HCT116 (cell line): ENCODE data around the gene TYMS.

Experiments used
- EZH2 ChIP-seq: fragments of 200-600 bp; sonication (generic); IDR thresholded peaks from 2 replicates; pipeline ENCODE4 v1.6.1; 2017; ENCODE audit warnings: antibody characterized with exemption, mixed run types
- POLR2A ChIP-seq: IDR thresholded peaks from 2 replicates; pipeline ENCODE4 v1.7.0; 2011; ENCODE audit warnings: borderline replicate concordance; ENCODE audit not compliant: insufficient read depth, insufficient read length; ENCODE audit errors: extremely low read depth
- SP1 ChIP-seq: IDR thresholded peaks from 2 replicates; pipeline ENCODE4 v1.6.1; 2012; ENCODE audit warnings: low read depth
- TF ChIP-seq, protein P1 (sequence below), 3 experiments: fragments of 200-600 bp in 1 of 3; sonication (generic) in 1 of 3; IDR thresholded peaks in 2 of 3; conservative IDR thresholded peaks in 1 of 3; 2 replicates each; pipeline ENCODE4 v1.5.1; 2012 to 2017; ENCODE audit warnings: low read depth in 2 of 3, low read length in 2 of 3, antibody characterized with exemption in 1 of 3, borderline replicate concordance in 1 of 3, control low read depth in 1 of 3, mild to moderate bottlenecking in 1 of 3, mixed read lengths in 1 of 3, mixed run types in 1 of 3, moderate library complexity in 1 of 3; ENCODE audit not compliant: insufficient read depth in 1 of 3

DNA sequence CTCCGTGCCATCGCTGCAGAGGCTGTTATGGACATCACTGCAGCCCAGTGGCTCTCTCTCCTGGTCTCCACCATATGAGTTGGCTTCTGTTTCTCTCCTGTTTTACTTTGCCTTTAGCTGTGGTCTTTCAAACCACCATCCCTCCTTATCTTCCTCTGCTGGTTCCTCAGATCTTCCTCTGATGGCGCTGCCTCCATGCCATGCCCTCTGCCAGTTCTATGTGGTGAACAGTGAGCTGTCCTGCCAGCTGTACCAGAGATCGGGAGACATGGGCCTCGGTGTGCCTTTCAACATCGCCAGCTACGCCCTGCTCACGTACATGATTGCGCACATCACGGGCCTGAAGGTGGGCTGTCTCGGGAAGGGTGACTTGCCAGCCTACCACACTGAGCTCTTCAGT lies 13.1 kb downstream of the TYMS start:
- TF ChIP-seq SP1 (no peak), POLR2A (no peak), EZH2 (no peak)
- TF ChIP-seq, protein P1, sequence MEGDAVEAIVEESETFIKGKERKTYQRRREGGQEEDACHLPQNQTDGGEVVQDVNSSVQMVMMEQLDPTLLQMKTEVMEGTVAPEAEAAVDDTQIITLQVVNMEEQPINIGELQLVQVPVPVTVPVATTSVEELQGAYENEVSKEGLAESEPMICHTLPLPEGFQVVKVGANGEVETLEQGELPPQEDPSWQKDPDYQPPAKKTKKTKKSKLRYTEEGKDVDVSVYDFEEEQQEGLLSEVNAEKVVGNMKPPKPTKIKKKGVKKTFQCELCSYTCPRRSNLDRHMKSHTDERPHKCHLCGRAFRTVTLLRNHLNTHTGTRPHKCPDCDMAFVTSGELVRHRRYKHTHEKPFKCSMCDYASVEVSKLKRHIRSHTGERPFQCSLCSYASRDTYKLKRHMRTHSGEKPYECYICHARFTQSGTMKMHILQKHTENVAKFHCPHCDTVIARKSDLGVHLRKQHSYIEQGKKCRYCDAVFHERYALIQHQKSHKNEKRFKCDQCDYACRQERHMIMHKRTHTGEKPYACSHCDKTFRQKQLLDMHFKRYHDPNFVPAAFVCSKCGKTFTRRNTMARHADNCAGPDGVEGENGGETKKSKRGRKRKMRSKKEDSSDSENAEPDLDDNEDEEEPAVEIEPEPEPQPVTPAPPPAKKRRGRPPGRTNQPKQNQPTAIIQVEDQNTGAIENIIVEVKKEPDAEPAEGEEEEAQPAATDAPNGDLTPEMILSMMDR (IDR thresholded peaks at IDR 0.05 in 2 of 3, conservative IDR thresholded peaks at IDR 0.05 in 1 of 3; ENCODE audit: borderline replicate concordance in 1 of 3, insufficient read depth in 1 of 3, low read depth in 2 of 3, low read length in 2 of 3), result no peak
